Activated CD4-positive, alpha-beta memory T cell treated with anti-CD3 and anti-CD28 coated beads for 36 hours (primary cell): ENCODE results near the gene NCBP3. TPM values are rescaled to one million over a fixed set of nuclear protein-coding genes. Genes with fewer than 3 reads are reported as not detected.

Experiments
- CTCF ChIA-PET: fragments of 350-600 bp; sonication (Branson Sonifier 250); formaldehyde crosslinking; loops from one replicate; lab custom pipeline; 2021; ENCODE audit warnings: antibody characterized with exemption, inconsistent platforms; lab: Charles Lee
- POLR2A ChIA-PET: fragments of 350-600 bp; sonication (Branson Sonifier 250); formaldehyde crosslinking; loops from one replicate; lab custom pipeline; 2021; ENCODE audit warnings: antibody characterized with exemption; lab: Charles Lee
- DNase-seq: peaks from one replicate; pipeline ENCODE4 v3.0.0-alpha.2; 2020
- H3K27ac Mint-ChIP-seq: one replicate; pipeline ENCODE4 v1.8.0; 2021; ENCODE audit warnings: mixed read lengths
- H3K27me3 Mint-ChIP-seq: one replicate; pipeline ENCODE4 v1.8.0; 2021; ENCODE audit warnings: mixed read lengths
- H3K36me3 Mint-ChIP-seq: one replicate; pipeline ENCODE4 v1.8.0; 2021; ENCODE audit warnings: mixed read lengths
- H3K4me1 Mint-ChIP-seq: one replicate; pipeline ENCODE4 v1.8.0; 2021; ENCODE audit warnings: low read depth, mixed read lengths
- H3K4me3 Mint-ChIP-seq: one replicate; pipeline ENCODE4 v1.8.0; 2021; ENCODE audit warnings: mild to moderate bottlenecking, mixed read lengths
- H3K9me3 Mint-ChIP-seq: one replicate; pipeline ENCODE4 v1.8.0; 2021; ENCODE audit warnings: mixed read lengths
- intact Hi-C: fragments of 100-400 bp; cut with micrococcal nuclease; formaldehyde crosslinking; loops from one replicate; pipeline ENCODE4 v1.15.1; 2023
- total RNA-seq, 2 experiments: library from RNA; stranded (reverse); gene quantifications; one replicate each; pipeline ENCODE4 v1.2.3, GENCODE V29; 2021

The NCBP3 gene
- total RNA-seq, 2 experiments from 2014 or later, result 38.8 to 42.4 TPM

DNA sequence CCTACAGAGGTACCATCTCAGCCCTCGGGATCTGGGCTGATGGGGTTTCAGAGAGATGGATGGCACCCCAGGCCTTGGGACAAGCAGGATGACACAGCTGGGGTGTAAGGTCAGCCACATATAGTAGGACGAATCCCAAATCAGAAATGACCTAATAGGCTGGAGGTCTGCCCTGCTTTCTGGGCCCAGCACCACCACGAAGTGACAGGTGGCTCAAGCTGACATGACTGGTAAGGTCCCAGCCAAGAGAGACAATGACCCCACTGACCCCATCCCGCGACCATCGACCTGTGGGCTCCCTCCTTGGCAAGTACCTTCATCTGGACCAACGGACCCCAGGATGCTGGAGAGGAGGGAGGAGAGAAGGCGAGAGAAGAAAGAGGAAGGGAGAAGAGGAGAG lies 31.2 kb upstream of the NCBP3 start:
- Mint-ChIP-seq H3K27ac (no peak overlapping the region), H3K4me1 (no peaks in the 10 kb centered on the region), H3K36me3 (peaks cover 5% of the 10 kb centered on the region), H3K9me3 (no peaks in the 10 kb centered on the region), H3K27me3 (no peaks in the 10 kb centered on the region), H3K4me3 (no peak overlapping the region)
- DNase-seq, result no peak
- ChIA-PET POLR2A (no interaction called here), CTCF (no interaction called here)
- intact Hi-C loops, result no loop called here

GRCh38 chr17:3875317-3875716 lies 29.3 kb upstream of the NCBP3 start:
- H3K4me1 Mint-ChIP-seq, result no peaks in the 10 kb centered on the region
- H3K27ac Mint-ChIP-seq, result no peak overlapping the region
- intact Hi-C loops, result no loop called here
- POLR2A ChIA-PET, result no interaction called here
- H3K27me3 Mint-ChIP-seq, result no peaks in the 10 kb centered on the region
- peaks cover 5% of the 10 kb centered on the region for H3K36me3 Mint-ChIP-seq
- no peaks in the 10 kb centered on the region for H3K9me3 Mint-ChIP-seq
- no peak for DNase-seq
- CTCF ChIA-PET, result interaction anchor here (1.2 kb wide), 1 partner anchor 38 kb away, joined by 4 read pairs; no protein-coding TSS in a partner anchor
- no peak overlapping the region for H3K4me3 Mint-ChIP-seq

DNA sequence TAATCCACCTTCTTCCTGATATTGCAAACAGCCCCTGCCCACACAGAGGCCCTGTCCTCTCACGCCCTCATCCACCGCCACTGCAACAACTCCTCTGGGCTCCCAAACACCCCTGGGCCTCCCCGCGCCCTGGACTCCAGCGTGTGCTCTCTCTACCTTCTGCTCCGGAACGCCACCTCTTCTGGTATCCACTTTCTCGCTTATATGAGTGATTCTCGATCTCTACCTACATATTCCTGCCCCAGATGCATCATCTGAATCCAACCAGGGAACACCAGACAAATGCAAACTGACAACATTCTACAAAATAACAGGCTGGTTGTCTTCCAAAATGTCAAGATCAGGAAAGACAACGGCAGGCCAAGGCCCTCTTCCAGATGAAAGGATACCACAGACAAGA lies 27.8 kb upstream of the NCBP3 start:
- no peaks in the 10 kb centered on the region for H3K4me1 Mint-ChIP-seq
- CTCF ChIA-PET, result no interaction called here
- no peaks in the 10 kb centered on the region for H3K9me3 Mint-ChIP-seq
- no peak for DNase-seq
- intact Hi-C loops, result no loop called here
- no peak overlapping the region for H3K4me3 Mint-ChIP-seq
- POLR2A ChIA-PET, result no interaction called here
- H3K36me3 Mint-ChIP-seq, result peaks cover 5% of the 10 kb centered on the region
- H3K27ac Mint-ChIP-seq, result no peak overlapping the region
- H3K27me3 Mint-ChIP-seq, result no peaks in the 10 kb centered on the region

GRCh38 chr17:3870871-3871306 lies 24.8 kb upstream of the NCBP3 start:
- ChIA-PET POLR2A (no interaction called here), CTCF (no interaction called here)
- H3K4me1 Mint-ChIP-seq, result no peaks in the 10 kb centered on the region
- intact Hi-C loops, result no loop called here
- DNase-seq, result no peak
- peaks cover 5% of the 10 kb centered on the region for H3K36me3 Mint-ChIP-seq
- H3K9me3 Mint-ChIP-seq, result no peaks in the 10 kb centered on the region
- no peaks in the 10 kb centered on the region for H3K27me3 Mint-ChIP-seq
- H3K27ac Mint-ChIP-seq, result no peak overlapping the region
- no peak overlapping the region for H3K4me3 Mint-ChIP-seq

DNA sequence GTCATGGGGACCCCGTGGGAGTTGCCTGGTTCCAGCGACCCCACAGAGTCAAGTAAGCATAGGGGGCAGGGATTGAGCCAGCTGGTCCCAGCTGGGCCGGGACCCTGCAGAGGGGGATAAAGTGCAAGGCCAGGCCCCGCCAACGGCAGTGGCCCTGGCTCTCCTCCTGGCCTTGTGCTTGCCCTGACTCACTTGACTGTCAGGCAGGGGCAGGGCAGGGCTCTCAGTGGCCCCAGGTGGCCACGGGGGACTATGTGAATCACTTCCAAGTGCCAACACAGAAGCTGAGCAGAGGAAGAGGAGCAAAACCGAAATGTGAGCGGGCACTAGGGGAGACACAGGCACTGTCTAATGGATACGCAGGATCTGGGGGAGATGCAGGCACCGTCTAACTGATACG lies 21.6 kb upstream of the NCBP3 start:
- H3K4me3 Mint-ChIP-seq, result no peak overlapping the region
- no peaks in the 10 kb centered on the region for H3K9me3 Mint-ChIP-seq
- ChIA-PET CTCF (interaction anchor here (1.5 kb wide), 1 partner anchor 46 kb away, joined by 6 read pairs; no protein-coding TSS in a partner anchor), POLR2A (no interaction called here)
- no peaks in the 10 kb centered on the region for H3K4me1 Mint-ChIP-seq
- H3K27me3 Mint-ChIP-seq, result no peaks in the 10 kb centered on the region
- intact Hi-C loops, result no loop called here
- no peak for DNase-seq
- H3K27ac Mint-ChIP-seq, result no peak overlapping the region
- no peaks in the 10 kb centered on the region for H3K36me3 Mint-ChIP-seq

DNA sequence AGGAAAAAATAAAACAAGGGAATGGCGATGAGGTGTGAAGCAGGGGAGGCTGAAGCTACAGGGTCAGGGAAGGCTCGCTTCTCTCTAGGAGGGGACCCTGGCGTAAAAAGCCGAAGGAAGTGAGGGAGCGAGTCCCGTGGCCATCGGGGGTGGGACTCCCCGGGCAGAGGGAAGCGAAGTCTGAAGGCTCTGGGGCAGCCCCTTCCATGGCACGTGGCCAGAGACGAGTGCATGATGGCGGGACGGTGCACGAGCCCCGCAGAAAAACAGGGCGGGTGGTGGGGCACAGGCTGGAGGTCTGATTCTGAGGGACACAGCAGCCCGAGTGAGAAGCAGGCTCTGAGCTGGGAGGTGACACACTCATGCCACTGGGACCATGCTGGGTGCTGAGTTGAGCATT lies 21.1 kb upstream of the NCBP3 start:
- intact Hi-C loops, result no loop called here
- Mint-ChIP-seq H3K4me3 (no peak overlapping the region), H3K9me3 (no peaks in the 10 kb centered on the region), H3K27me3 (no peaks in the 10 kb centered on the region), H3K4me1 (no peaks in the 10 kb centered on the region), H3K27ac (no peak overlapping the region), H3K36me3 (no peaks in the 10 kb centered on the region)
- no peak for DNase-seq
- POLR2A ChIA-PET, result no interaction called here
- CTCF ChIA-PET, result interaction anchor here (1.5 kb wide), 1 partner anchor 47 kb away, joined by 6 read pairs; no protein-coding TSS in a partner anchor

DNA sequence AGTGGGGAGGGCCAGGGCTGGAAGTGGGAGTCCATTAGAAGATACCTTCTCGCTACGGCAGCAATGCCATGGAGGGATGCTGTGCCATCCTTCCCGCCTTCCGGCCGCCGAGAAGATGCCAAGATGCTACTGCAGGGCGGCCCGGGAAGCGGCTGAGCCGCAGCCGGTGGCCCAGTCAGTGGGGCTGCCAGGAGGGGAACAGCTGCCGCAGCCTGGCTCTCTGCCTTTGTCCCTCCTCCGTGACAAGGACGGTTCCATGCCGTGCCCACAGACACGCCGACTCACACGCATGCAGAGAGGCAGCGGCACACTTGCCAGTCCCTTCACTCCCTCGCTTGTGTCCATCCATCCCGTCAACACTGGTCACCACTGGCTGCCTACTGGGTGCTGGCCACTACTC lies 20.2 kb upstream of the NCBP3 start:
- ChIA-PET CTCF (interaction anchor here (0.5 to 1.5 kb wide), 2 partner anchors 47 to 341 kb away, joined by 3 to 6 read pairs; no protein-coding TSS in a partner anchor), POLR2A (no interaction called here)
- Mint-ChIP-seq H3K27ac (no peak overlapping the region), H3K27me3 (no peaks in the 10 kb centered on the region), H3K36me3 (peaks cover 2% of the 10 kb centered on the region), H3K4me3 (no peak overlapping the region), H3K4me1 (no peaks in the 10 kb centered on the region), H3K9me3 (no peaks in the 10 kb centered on the region)
- DNase-seq, result no peak
- intact Hi-C loops, result no loop called here

DNA sequence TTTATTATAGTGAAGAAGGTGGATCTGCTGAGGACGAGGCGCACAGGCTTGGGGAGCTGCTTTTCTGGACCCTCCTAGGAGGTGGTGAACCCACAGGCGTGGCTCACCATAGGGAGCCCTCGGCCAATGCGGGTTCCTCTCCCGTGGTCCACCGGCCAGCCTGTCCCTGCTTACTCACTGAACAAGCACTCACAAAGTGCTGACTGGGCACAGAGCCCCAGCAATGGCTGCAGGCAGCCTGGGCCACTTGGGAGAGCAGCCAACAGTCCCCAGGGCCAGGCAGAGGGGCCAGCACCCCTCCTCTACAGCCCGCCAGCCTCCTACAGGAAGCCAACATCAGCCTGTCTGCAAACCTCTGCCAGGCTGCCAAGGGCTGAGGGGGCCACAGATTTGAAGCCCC lies 19.1 kb upstream of the NCBP3 start:
- no peak overlapping the region for H3K4me3 Mint-ChIP-seq
- no peak overlapping the region for H3K27ac Mint-ChIP-seq
- intact Hi-C loops, result no loop called here
- H3K36me3 Mint-ChIP-seq, result peaks cover 5% of the 10 kb centered on the region
- H3K4me1 Mint-ChIP-seq, result no peaks in the 10 kb centered on the region
- ChIA-PET CTCF (interaction anchor here (0.7 to 2.9 kb wide), 5 partner anchors 19 to 139 kb away, joined by 3 to 17 read pairs (median 3); partner anchors contain the start of gene NCBP3), POLR2A (no interaction called here)
- H3K27me3 Mint-ChIP-seq, result no peaks in the 10 kb centered on the region
- no peaks in the 10 kb centered on the region for H3K9me3 Mint-ChIP-seq
- DNase-seq, result no peak

- ChIA-PET POLR2A (no interaction called here), CTCF (interaction anchor here (0.7 to 2.9 kb wide), 6 partner anchors 13 to 140 kb away, joined by 3 to 17 read pairs (median 4); partner anchors contain the start of gene NCBP3)
- intact Hi-C loops, result loop anchor here (5.0 kb wide), 1 partner anchor 48 kb away; no protein-coding TSS in a partner anchor
- H3K27me3 Mint-ChIP-seq, result no peaks in the 10 kb centered on the region
- DNase-seq, result no peak
- no peaks in the 10 kb centered on the region for H3K4me1 Mint-ChIP-seq
- H3K4me3 Mint-ChIP-seq, result no peak overlapping the region
- no peak overlapping the region for H3K27ac Mint-ChIP-seq
- H3K36me3 Mint-ChIP-seq, result peaks cover 5% of the 10 kb centered on the region
- H3K9me3 Mint-ChIP-seq, result no peaks in the 10 kb centered on the region
Measured at GRCh38 chr17:3864534-3864933, 18.5 kb upstream of the NCBP3 start.

DNA sequence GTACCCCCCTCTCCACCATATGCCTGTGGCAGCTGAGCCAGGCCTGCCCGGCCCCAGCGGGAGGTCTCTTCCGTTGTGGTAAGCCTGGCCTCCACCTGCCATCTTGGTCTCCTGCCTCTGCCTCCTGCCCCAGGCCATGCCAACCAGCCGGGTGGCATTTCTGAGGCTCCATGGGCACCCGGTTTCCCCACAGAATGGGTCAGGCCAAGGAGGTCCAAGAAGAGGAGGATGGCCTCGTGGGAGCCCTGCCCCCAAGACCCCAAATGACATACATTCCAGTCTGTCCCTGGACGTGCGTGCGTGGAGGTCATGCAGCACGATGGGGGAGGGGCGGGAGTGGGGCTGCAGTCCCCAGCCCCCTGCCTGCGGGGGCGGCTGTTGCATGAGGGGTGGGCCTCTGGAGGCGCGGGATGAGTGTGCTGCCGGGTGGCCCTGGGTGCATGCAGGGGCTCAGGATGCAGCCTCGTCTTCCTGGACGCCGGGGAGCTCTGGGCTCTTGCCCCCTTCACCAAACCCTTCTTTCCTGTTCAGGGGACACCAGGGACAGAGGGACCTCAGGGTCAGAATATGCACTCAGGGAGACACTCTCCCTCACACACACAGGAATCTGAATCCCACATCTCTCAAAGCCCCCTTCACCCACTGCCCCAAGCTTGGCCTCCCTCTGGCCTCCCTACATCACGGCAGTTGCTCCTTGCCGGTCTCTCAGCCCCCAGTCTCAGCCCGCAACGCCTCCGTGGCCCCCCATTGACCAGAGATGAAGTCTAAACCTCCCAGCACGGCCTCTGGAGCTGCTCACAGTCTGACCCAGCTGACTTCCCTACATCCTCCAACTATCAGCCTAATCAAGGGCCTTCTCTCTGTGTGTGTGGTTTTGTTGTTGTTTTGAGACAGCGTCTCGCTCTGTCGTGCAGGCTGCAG lies 16.0 kb upstream of the NCBP3 start:
- no peaks in the 10 kb centered on the region for H3K9me3 Mint-ChIP-seq
- no peaks in the 10 kb centered on the region for H3K27me3 Mint-ChIP-seq
- H3K36me3 Mint-ChIP-seq, result peaks cover 5% of the 10 kb centered on the region
- POLR2A ChIA-PET, result no interaction called here
- no peak for DNase-seq
- no peak overlapping the region for H3K27ac Mint-ChIP-seq
- intact Hi-C loops, result loop anchor here (5.0 kb wide), 1 partner anchor 50 kb away; no protein-coding TSS in a partner anchor
- CTCF ChIA-PET, result interaction anchor here (0.9 to 2.0 kb wide), 9 partner anchors 12 to 143 kb away, joined by 3 to 8 read pairs (median 4); partner anchors contain the start of genes CAMKK1, ITGAE and NCBP3
- no peak overlapping the region for H3K4me3 Mint-ChIP-seq
- H3K4me1 Mint-ChIP-seq, result no peaks in the 10 kb centered on the region

- no peaks in the 10 kb centered on the region for H3K4me1 Mint-ChIP-seq
- POLR2A ChIA-PET, result no interaction called here
- intact Hi-C loops, result loop anchor here (5.0 kb wide), 1 partner anchor 51 kb away; no protein-coding TSS in a partner anchor
Measured at GRCh38 chr17:3860939-3861700, 15.1 kb upstream of the NCBP3 start.

More at GRCh38 chr17:3860939-3861700, 15.1 kb upstream of the NCBP3 start:
- Mint-ChIP-seq H3K36me3 (peaks cover 5% of the 10 kb centered on the region), H3K27me3 (no peaks in the 10 kb centered on the region), H3K27ac (no peak overlapping the region), H3K9me3 (no peaks in the 10 kb centered on the region), H3K4me3 (no peak overlapping the region)
- CTCF ChIA-PET, result interaction anchor here (0.9 to 3.6 kb wide), 4 partner anchors 15 to 143 kb away, joined by 3 to 9 read pairs (median 4); partner anchors contain the start of gene NCBP3
- DNase-seq, result no peak
